Naive thymus-derived CD8-positive, alpha-beta T cell (primary cell): ENCODE data around the gene JAGN1. TPM values are rescaled to one million over a fixed set of nuclear protein-coding genes. Genes with fewer than 3 reads are reported as not detected.
"Not testable (repeated sequence)": the region's sequence is repeated elsewhere in the genome, so short reads cannot be mapped to it uniquely, and the experiment has no call there.

ENCODE experiments used
- ATAC-seq, 2 donors: fragments of 150-1000 bp; cut with Tn5 transposase in 1 of 2; sonication (Bioruptor Pico), chemical (Tn5 transposase) in 1 of 2; 1 replicate in 1 of 2; 2 replicates in 1 of 2; pipeline ENCODE4 v1.10.0; 2021; ENCODE audit warnings: mild to moderate bottlenecking in 2 of 2, moderate library complexity in 2 of 2
- POLR2A ChIA-PET: fragments of 350-600 bp; sonication (Branson Sonifier 250); formaldehyde crosslinking; loops from one replicate; lab custom pipeline; 2021; ENCODE audit warnings: antibody characterized with exemption; lab: Charles Lee
- DNase-seq, 10 donors: peaks; one replicate each; pipeline versions ENCODE4 v3.0.0 to v3.0.0-alpha.2; 2020 to 2022
- H3K27ac Mint-ChIP-seq, 10 donors: one replicate each; pipeline ENCODE4 v1.8.0; 2020 to 2022; ENCODE audit warnings: mild to moderate bottlenecking in 10 of 10, mixed read lengths in 10 of 10, moderate library complexity in 4 of 10, inconsistent platforms in 1 of 10
- H3K27me3 Mint-ChIP-seq, 5 donors: one replicate each; pipeline ENCODE4 v1.8.0; 2021 to 2022; ENCODE audit warnings: mixed read lengths in 5 of 5
- H3K36me3 Mint-ChIP-seq, 3 donors: one replicate each; pipeline ENCODE4 v1.8.0; 2020 to 2022; ENCODE audit warnings: mixed read lengths in 3 of 3, mild to moderate bottlenecking in 2 of 3, inconsistent platforms in 1 of 3
- H3K4me1 Mint-ChIP-seq, 4 donors: one replicate each; pipeline ENCODE4 v1.8.0; 2021 to 2022; ENCODE audit warnings: mixed read lengths in 4 of 4
- H3K4me3 Mint-ChIP-seq, 10 donors: one replicate each; pipeline ENCODE4 v1.8.0; 2020 to 2022; ENCODE audit warnings: mild to moderate bottlenecking in 10 of 10, mixed read lengths in 10 of 10, moderate library complexity in 6 of 10, inconsistent platforms in 1 of 10
- H3K9me3 Mint-ChIP-seq, 9 donors: one replicate each; pipeline ENCODE4 v1.8.0; 2020 to 2022; ENCODE audit warnings: mixed read lengths in 9 of 9, mild to moderate bottlenecking in 3 of 9, inconsistent platforms in 1 of 9, moderate library complexity in 1 of 9
- polyA plus RNA-seq, 3 donors: library from polyadenylated mRNA; unstranded; fragments of 300-500 nt; fragmentation: Illumina TruSeq; gene quantifications; one replicate each; pipeline ENCODE4 v1.2.3, GENCODE V29; 2021
- total RNA-seq, 8 experiments: library from RNA in 2 of 8; stranded (reverse) in 2 of 8; gene quantifications; one replicate each; pipeline ENCODE4 v1.2.3 and lab custom pipeline; 2021 to 2026

Gene JAGN1
- total and polyA plus RNA-seq, 5 experiments from 2014 or later: 38.0 to 48.5 (median 39.8) TPM

- H3K27me3 Mint-ChIP-seq: peaks cover 0 to 12% (median 4%) of the 10 kb centered on the region in 5 donors
- ATAC-seq (no peak), DNase-seq (no peak)
- no peak overlapping the region for H3K4me3 Mint-ChIP-seq
- peaks cover 0 to 12% (median 0%) of the 10 kb centered on the region in 4 donors for H3K4me1 Mint-ChIP-seq
- POLR2A ChIA-PET: no interaction called here
- H3K36me3 Mint-ChIP-seq: no peaks in the 10 kb centered on the region
- H3K27ac Mint-ChIP-seq: no peak overlapping the region
- no peaks in the 10 kb centered on the region for H3K9me3 Mint-ChIP-seq
Observed at GRCh38 chr3:9855594-9855993, 34.8 kb upstream of the JAGN1 start.

GRCh38 chr3:9859530-9860025 is 30.8 kb upstream of the JAGN1 start:
- no peaks in the 10 kb centered on the region for H3K9me3 Mint-ChIP-seq
- peak overlapping the region in 2 of 10 donors; percentile 31 to 77 for H3K27ac Mint-ChIP-seq
- H3K27me3 Mint-ChIP-seq: peaks cover 6 to 9% (median 6%) of the 10 kb centered on the region in 5 donors
- H3K36me3 Mint-ChIP-seq: no peaks in the 10 kb centered on the region
- POLR2A ChIA-PET: no interaction called here
- no peak for DNase-seq
- H3K4me1 Mint-ChIP-seq: peaks cover 0 to 19% (median 4%) of the 10 kb centered on the region in 4 donors
- no peak for ATAC-seq
- H3K4me3 Mint-ChIP-seq: no peak overlapping the region

- DNase-seq (no peak), ATAC-seq (no peak)
- H3K36me3 Mint-ChIP-seq: no peaks in the 10 kb centered on the region
- H3K27ac Mint-ChIP-seq: no peak overlapping the region
- peaks cover 0 to 15% (median 4%) of the 10 kb centered on the region in 4 donors for H3K4me1 Mint-ChIP-seq
- no peaks in the 10 kb centered on the region for H3K9me3 Mint-ChIP-seq
- no peak overlapping the region for H3K4me3 Mint-ChIP-seq
- peaks cover 5 to 9% (median 6%) of the 10 kb centered on the region in 5 donors for H3K27me3 Mint-ChIP-seq
- POLR2A ChIA-PET: no interaction called here
Observed at GRCh38 chr3:9861201-9861600, 29.2 kb upstream of the JAGN1 start.

GRCh38 chr3:9861626-9862130 is 28.7 kb upstream of the JAGN1 start:
- no peak for DNase-seq
- peak overlapping the region in 4 of 10 donors; percentile 24 to 51 (median 36) for H3K4me3 Mint-ChIP-seq
- H3K9me3 Mint-ChIP-seq: no peaks in the 10 kb centered on the region
- POLR2A ChIA-PET: no interaction called here
- H3K36me3 Mint-ChIP-seq: no peaks in the 10 kb centered on the region
- no peak overlapping the region for H3K27ac Mint-ChIP-seq
- no peak for ATAC-seq
- H3K27me3 Mint-ChIP-seq: peaks cover 5 to 9% (median 6%) of the 10 kb centered on the region in 5 donors
- H3K4me1 Mint-ChIP-seq: peaks cover 0 to 13% (median 4%) of the 10 kb centered on the region in 4 donors

- Mint-ChIP-seq H3K36me3 (no peaks in the 10 kb centered on the region), H3K4me1 (peaks cover 0 to 13% (median 4%) of the 10 kb centered on the region in 4 donors), H3K27ac (no peak overlapping the region), H3K27me3 (peaks cover 5 to 9% (median 6%) of the 10 kb centered on the region in 5 donors), H3K4me3 (peak overlapping the region in 6 of 10 donors; percentile 22 to 51 (median 43)), H3K9me3 (no peaks in the 10 kb centered on the region)
- ATAC-seq (peak; percentile 87 to 99), DNase-seq (peak in 6 of 10 donors; percentile 15 to 33 (median 18))
- POLR2A ChIA-PET: no interaction called here
Observed at GRCh38 chr3:9862391-9863057, 27.9 kb upstream of the JAGN1 start.

GRCh38 chr3:9863058-9863772 is 27.2 kb upstream of the JAGN1 start:
- H3K4me3 Mint-ChIP-seq: peak overlapping the region in 2 of 10 donors; percentile 26 to 63
- H3K36me3 Mint-ChIP-seq: no peaks in the 10 kb centered on the region
- H3K27ac Mint-ChIP-seq: no peak overlapping the region
- no peaks in the 10 kb centered on the region for H3K9me3 Mint-ChIP-seq
- H3K27me3 Mint-ChIP-seq: peaks cover 5 to 9% (median 6%) of the 10 kb centered on the region in 5 donors
- H3K4me1 Mint-ChIP-seq: peaks cover 0 to 13% (median 4%) of the 10 kb centered on the region in 4 donors
- POLR2A ChIA-PET: no interaction called here
- DNase-seq (no peak), ATAC-seq (no peak)

- Mint-ChIP-seq H3K27ac (peak overlapping the region in 1 of 10 donors; percentile 53), H3K36me3 (no peaks in the 10 kb centered on the region), H3K4me1 (peaks cover 0 to 8% (median 4%) of the 10 kb centered on the region in 4 donors), H3K27me3 (peaks cover 5 to 9% (median 6%) of the 10 kb centered on the region in 5 donors), H3K9me3 (no peaks in the 10 kb centered on the region), H3K4me3 (no peak overlapping the region)
- DNase-seq: no peak
- POLR2A ChIA-PET: no interaction called here
- no peak for ATAC-seq
Observed at GRCh38 chr3:9864200-9864927, 26.0 kb upstream of the JAGN1 start.

- POLR2A ChIA-PET, H3K27ac Mint-ChIP-seq, H3K9me3 Mint-ChIP-seq: not testable (repeated sequence)
Observed at GRCh38 chr3:9865125-9865637, 25.2 kb upstream of the JAGN1 start.

GRCh38 chr3:9866639-9867038 is 23.8 kb upstream of the JAGN1 start:
- H3K4me1 Mint-ChIP-seq: peaks cover 0 to 8% (median 4%) of the 10 kb centered on the region in 4 donors
- DNase-seq: no peak
- H3K4me3 Mint-ChIP-seq: no peak overlapping the region
- H3K27me3 Mint-ChIP-seq: peaks cover 5 to 9% (median 6%) of the 10 kb centered on the region in 5 donors
- no peaks in the 10 kb centered on the region for H3K36me3 Mint-ChIP-seq
- no peak overlapping the region for H3K27ac Mint-ChIP-seq
- ATAC-seq: no peak
- H3K9me3 Mint-ChIP-seq: no peaks in the 10 kb centered on the region
- POLR2A ChIA-PET: no interaction called here

More at GRCh38 chr3:9865125-9865637, 25.2 kb upstream of the JAGN1 start:
- not testable (repeated sequence) for DNase-seq, H3K36me3 Mint-ChIP-seq, ATAC-seq, H3K27me3 Mint-ChIP-seq, H3K4me1 Mint-ChIP-seq, H3K4me3 Mint-ChIP-seq

- DNase-seq: no peak
- no peak overlapping the region for H3K4me3 Mint-ChIP-seq
- H3K27me3 Mint-ChIP-seq: peaks cover 2 to 4% (median 3%) of the 10 kb centered on the region in 5 donors
- no peak for ATAC-seq
- no peaks in the 10 kb centered on the region for H3K9me3 Mint-ChIP-seq
- peaks cover 0 to 3% (median 2%) of the 10 kb centered on the region in 4 donors for H3K4me1 Mint-ChIP-seq
- H3K36me3 Mint-ChIP-seq: no peaks in the 10 kb centered on the region
- H3K27ac Mint-ChIP-seq: peak overlapping the region in 1 of 10 donors; percentile 55
- POLR2A ChIA-PET: no interaction called here
Observed at GRCh38 chr3:9867106-9867505, 23.3 kb upstream of the JAGN1 start.

- DNase-seq: no peak
- Mint-ChIP-seq H3K27ac (no peak overlapping the region), H3K27me3 (no peaks in the 10 kb centered on the region), H3K36me3 (no peaks in the 10 kb centered on the region), H3K4me1 (no peaks in the 10 kb centered on the region), H3K9me3 (no peaks in the 10 kb centered on the region), H3K4me3 (no peak overlapping the region)
- POLR2A ChIA-PET: no interaction called here
- ATAC-seq: no peak
Observed at GRCh38 chr3:9869955-9870354, 20.5 kb upstream of the JAGN1 start.

- H3K4me3 Mint-ChIP-seq: no peak overlapping the region
- no peaks in the 10 kb centered on the region for H3K9me3 Mint-ChIP-seq
- H3K4me1 Mint-ChIP-seq: no peaks in the 10 kb centered on the region
- H3K36me3 Mint-ChIP-seq: no peaks in the 10 kb centered on the region
- no peak for ATAC-seq
- DNase-seq: no peak
- H3K27me3 Mint-ChIP-seq: no peaks in the 10 kb centered on the region
- H3K27ac Mint-ChIP-seq: peak overlapping the region in 1 of 10 donors; percentile 61
- POLR2A ChIA-PET: interaction anchor here (0.6 kb wide), 1 partner anchor 26 kb away, joined by 3 read pairs; no protein-coding TSS in a partner anchor
Observed at GRCh38 chr3:9870978-9871377, 19.4 kb upstream of the JAGN1 start.
